Liver (tissue), 9 donors: ENCODE data around the gene TMEM120B. TPM values are rescaled to one million over a fixed set of nuclear protein-coding genes. Genes with fewer than 3 reads are reported as not detected.
"Not testable (repeated sequence)": the region's sequence is repeated elsewhere in the genome, so short reads cannot be mapped to it uniquely, and the experiment has no call there.

ENCODE experiments used
- DNase-seq: peaks from one replicate; pipeline ENCODE4 v3.0.0-alpha.2; 2017; ENCODE audit warnings: low spot score
- H3K27ac ChIP-seq, 2 donors: one replicate each; pipeline ENCODE4 v1.7.0; 2013; ENCODE audit warnings: inconsistent platforms in 2 of 2, low read length in 2 of 2, control low read depth in 1 of 2, low read depth in 1 of 2, mild to moderate bottlenecking in 1 of 2
- H3K27me3 ChIP-seq, 4 donors: one replicate each; pipeline versions ENCODE4 v1.6.1 to v1.7.0; 2013; ENCODE audit warnings: low read length in 3 of 4, inconsistent platforms in 1 of 4, mild to moderate bottlenecking in 1 of 4, moderate library complexity in 1 of 4; ENCODE audit not compliant: control insufficient read depth in 4 of 4, insufficient read depth in 4 of 4
- H3K36me3 ChIP-seq, 4 donors: one replicate each; pipeline versions ENCODE4 v1.6.1 to v1.7.0; 2013; ENCODE audit warnings: low read length in 3 of 4, mild to moderate bottlenecking in 3 of 4, low read depth in 1 of 4, moderate library complexity in 1 of 4; ENCODE audit not compliant: control insufficient read depth in 4 of 4, insufficient read depth in 3 of 4
- H3K4me1 ChIP-seq, 4 donors: one replicate each; pipeline versions ENCODE4 v1.6.1 to v1.7.0; 2013; ENCODE audit warnings: low read length in 3 of 4, mild to moderate bottlenecking in 3 of 4, moderate library complexity in 1 of 4; ENCODE audit not compliant: control insufficient read depth in 4 of 4, insufficient read depth in 4 of 4
- H3K4me3 ChIP-seq, 3 donors: one replicate each; pipeline versions ENCODE4 v1.6.1 to v1.7.0; 2013; ENCODE audit warnings: low read length in 3 of 3, control low read depth in 1 of 3, low read depth in 1 of 3, mild to moderate bottlenecking in 1 of 3
- H3K9ac ChIP-seq, 2 donors: one replicate each; pipeline ENCODE4 v1.7.0; 2013; ENCODE audit warnings: low read length in 2 of 2, mild to moderate bottlenecking in 2 of 2, moderate library complexity in 2 of 2, control low read depth in 1 of 2, low read depth in 1 of 2
- H3K9me3 ChIP-seq, 4 donors: one replicate each; pipeline versions ENCODE4 v1.6.1 to v1.7.0; 2013; ENCODE audit warnings: low read length in 3 of 4; ENCODE audit not compliant: control insufficient read depth in 4 of 4
- EGR1 ChIP-seq, 2 donors: IDR thresholded peaks; 2 replicates each; pipeline ENCODE4 v1.6.1; 2016 to 2018; ENCODE audit warnings: antibody characterized with exemption in 2 of 2, low read depth in 2 of 2
- FOXA1 ChIP-seq: IDR thresholded peaks from 2 replicates; pipeline ENCODE4 v1.6.1; 2016; ENCODE audit warnings: antibody characterized with exemption
- FOXA2 ChIP-seq: IDR thresholded peaks from 2 replicates; pipeline ENCODE4 v1.6.1; 2016; ENCODE audit warnings: antibody characterized with exemption
- GABPA ChIP-seq, 2 donors: IDR thresholded peaks in 1 of 2; conservative IDR thresholded peaks in 1 of 2; 2 replicates each; pipeline ENCODE4 v1.6.1; 2016; ENCODE audit warnings: antibody characterized with exemption in 2 of 2, mild to moderate bottlenecking in 1 of 2, moderate library complexity in 1 of 2
- HNF4A ChIP-seq, 2 donors: conservative IDR thresholded peaks; 2 replicates each; pipeline ENCODE4 v1.6.1; 2016; ENCODE audit warnings: antibody characterized with exemption in 2 of 2, mild to moderate bottlenecking in 2 of 2
- HNF4G ChIP-seq: IDR thresholded peaks from 2 replicates; pipeline ENCODE4 v1.6.1; 2016; ENCODE audit warnings: antibody characterized with exemption
- JUND ChIP-seq, 2 donors: IDR thresholded peaks; 2 replicates each; pipeline ENCODE4 v1.6.1; 2016; ENCODE audit warnings: antibody characterized with exemption in 2 of 2
- NR2F2 ChIP-seq: IDR thresholded peaks from 2 replicates; pipeline ENCODE4 v1.6.1; 2016; ENCODE audit warnings: antibody characterized with exemption
- RAD21 ChIP-seq, 2 donors: IDR thresholded peaks; 2 replicates each; pipeline ENCODE4 v1.6.1; 2016; ENCODE audit warnings: antibody characterized with exemption in 2 of 2, mild to moderate bottlenecking in 2 of 2
- RXRA ChIP-seq, 2 donors: IDR thresholded peaks; 2 replicates each; pipeline ENCODE4 v1.6.1; 2017 to 2018; ENCODE audit warnings: antibody characterized with exemption in 2 of 2, mild to moderate bottlenecking in 1 of 2
- SP1 ChIP-seq: IDR thresholded peaks from 2 replicates; pipeline ENCODE4 v1.6.1; 2018; ENCODE audit warnings: antibody characterized with exemption, mild to moderate bottlenecking
- TAF1 ChIP-seq: conservative IDR thresholded peaks from 2 replicates; pipeline ENCODE4 v1.6.1; 2016; ENCODE audit warnings: antibody characterized with exemption, mild to moderate bottlenecking
- YY1 ChIP-seq: IDR thresholded peaks from 2 replicates; pipeline ENCODE4 v1.6.1; 2016; ENCODE audit warnings: antibody characterized with exemption, mild to moderate bottlenecking
- WGBS: extraction: QIAGEN DNeasy Blood & Tissue Kit; methylation state at CpG from one replicate; pipeline ENCODE4 v1.1.7; 2013; 5-methylcytosine and 5-hydroxymethylcytosine counted together
- polyA plus RNA-seq, 2 donors: library from polyadenylated mRNA; stranded (reverse) in 1 of 2; unstranded in 1 of 2; fragments of 200-250 nt in 1 of 2; fragments of >200 nt in 1 of 2; fragmentation: Nextera tagmentation in 1 of 2; extraction: Ambion mirVana in 1 of 2; gene quantifications; one replicate each; pipeline versions ENCODE4 v1.2.1 to v1.2.3, GENCODE V29; 2013 to 2015
- total RNA-seq, 2 donors: library from RNA; depleted of rRNA; stranded (reverse); fragments of >200 nt; gene quantifications; one replicate each; pipeline ENCODE4 v1.2.3, GENCODE V29; 2014
- TF ChIP-seq, protein P1 (sequence below): IDR thresholded peaks from 2 replicates; pipeline ENCODE4 v1.6.1; 2016; ENCODE audit warnings: antibody characterized with exemption
- TF ChIP-seq, protein P2 (sequence below): IDR thresholded peaks from 2 replicates; pipeline ENCODE4 v1.6.1; 2016; ENCODE audit warnings: antibody characterized with exemption
- TF ChIP-seq, protein P3 (sequence below): fragments of 150-350 bp; IDR thresholded peaks from 2 replicates; pipeline ENCODE4 v1.5.1; 2017; ENCODE audit warnings: improper control_type of control experiment, low read depth, low read length; ENCODE audit not compliant: missing input control
- TF ChIP-seq, protein P4 (sequence below): IDR thresholded peaks from 2 replicates; pipeline ENCODE4 v1.6.1; 2016; ENCODE audit warnings: antibody characterized with exemption, mild to moderate bottlenecking
- TF ChIP-seq, protein P5 (sequence below): IDR thresholded peaks from 2 replicates; pipeline ENCODE4 v1.6.1; 2016; ENCODE audit warnings: antibody characterized with exemption
- donor health status: healthy.
- donor health status: healthy.
- donor health status: healthy.
- donor health status: healthy.
- donor health status: healthy.

The TMEM120B gene
- total and polyA plus RNA-seq, 4 donors, result 1.6 to 9.2 (median 3.4) TPM

DNA sequence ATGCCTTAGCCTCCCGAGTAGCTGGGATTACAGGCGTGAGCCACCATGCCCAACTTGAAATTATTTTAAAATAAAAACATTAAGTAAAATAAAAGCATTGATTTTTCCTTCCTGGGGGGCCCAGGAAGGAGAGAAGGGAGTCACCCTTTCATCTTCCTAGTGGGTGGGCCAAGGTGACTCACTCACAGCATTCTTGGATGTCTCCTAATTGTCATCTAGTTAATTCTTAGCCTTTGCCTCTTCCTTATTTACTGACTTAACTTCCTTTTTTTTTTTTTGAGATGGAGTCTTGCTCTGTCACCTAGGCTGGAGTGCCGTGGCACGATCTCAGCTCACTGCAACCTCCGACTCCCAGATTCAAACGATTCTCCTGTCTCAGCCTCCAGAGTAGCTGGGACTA is 29.2 kb downstream of the TMEM120B start:
- H3K36me3 ChIP-seq, result peaks cover 0 to 2% (median 0%) of the 10 kb centered on the region in 4 donors
- H3K27ac ChIP-seq, result no peak overlapping the region
- 93% methylated on average over 6 of the region's 6 CpGs for WGBS
- no peak overlapping the region for H3K4me3 ChIP-seq
- H3K27me3 ChIP-seq, result no peaks in the 10 kb centered on the region
- no peak overlapping the region for H3K9ac ChIP-seq
- H3K9me3 ChIP-seq, result no peaks in the 10 kb centered on the region
- TF ChIP-seq HNF4A (conservative IDR thresholded peaks at IDR 0.05) (no peak), FOXA2 (no peak), EGR1 (IDR thresholded peaks at IDR 0.05; ENCODE audit: low read depth in 2 of 2) (no peak), RXRA (IDR thresholded peaks at IDR 0.05) (no peak), FOXA1 (no peak), HNF4G (no peak), YY1 (no peak), GABPA (IDR thresholded peaks at IDR 0.05 in 1 of 2, conservative IDR thresholded peaks at IDR 0.05 in 1 of 2) (no peak), RAD21 (IDR thresholded peaks at IDR 0.05) (no peak), NR2F2 (no peak), JUND (IDR thresholded peaks at IDR 0.05) (no peak), TAF1 (no peak), SP1 (no peak)
- TF ChIP-seq, protein P1, sequence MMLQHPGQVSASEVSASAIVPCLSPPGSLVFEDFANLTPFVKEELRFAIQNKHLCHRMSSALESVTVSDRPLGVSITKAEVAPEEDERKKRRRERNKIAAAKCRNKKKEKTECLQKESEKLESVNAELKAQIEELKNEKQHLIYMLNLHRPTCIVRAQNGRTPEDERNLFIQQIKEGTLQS, result no peak
- TF ChIP-seq, protein P2, sequence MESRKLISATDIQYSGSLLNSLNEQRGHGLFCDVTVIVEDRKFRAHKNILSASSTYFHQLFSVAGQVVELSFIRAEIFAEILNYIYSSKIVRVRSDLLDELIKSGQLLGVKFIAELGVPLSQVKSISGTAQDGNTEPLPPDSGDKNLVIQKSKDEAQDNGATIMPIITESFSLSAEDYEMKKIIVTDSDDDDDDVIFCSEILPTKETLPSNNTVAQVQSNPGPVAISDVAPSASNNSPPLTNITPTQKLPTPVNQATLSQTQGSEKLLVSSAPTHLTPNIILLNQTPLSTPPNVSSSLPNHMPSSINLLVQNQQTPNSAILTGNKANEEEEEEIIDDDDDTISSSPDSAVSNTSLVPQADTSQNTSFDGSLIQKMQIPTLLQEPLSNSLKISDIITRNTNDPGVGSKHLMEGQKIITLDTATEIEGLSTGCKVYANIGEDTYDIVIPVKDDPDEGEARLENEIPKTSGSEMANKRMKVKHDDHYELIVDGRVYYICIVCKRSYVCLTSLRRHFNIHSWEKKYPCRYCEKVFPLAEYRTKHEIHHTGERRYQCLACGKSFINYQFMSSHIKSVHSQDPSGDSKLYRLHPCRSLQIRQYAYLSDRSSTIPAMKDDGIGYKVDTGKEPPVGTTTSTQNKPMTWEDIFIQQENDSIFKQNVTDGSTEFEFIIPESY, result no peak
- TF ChIP-seq, protein P3, sequence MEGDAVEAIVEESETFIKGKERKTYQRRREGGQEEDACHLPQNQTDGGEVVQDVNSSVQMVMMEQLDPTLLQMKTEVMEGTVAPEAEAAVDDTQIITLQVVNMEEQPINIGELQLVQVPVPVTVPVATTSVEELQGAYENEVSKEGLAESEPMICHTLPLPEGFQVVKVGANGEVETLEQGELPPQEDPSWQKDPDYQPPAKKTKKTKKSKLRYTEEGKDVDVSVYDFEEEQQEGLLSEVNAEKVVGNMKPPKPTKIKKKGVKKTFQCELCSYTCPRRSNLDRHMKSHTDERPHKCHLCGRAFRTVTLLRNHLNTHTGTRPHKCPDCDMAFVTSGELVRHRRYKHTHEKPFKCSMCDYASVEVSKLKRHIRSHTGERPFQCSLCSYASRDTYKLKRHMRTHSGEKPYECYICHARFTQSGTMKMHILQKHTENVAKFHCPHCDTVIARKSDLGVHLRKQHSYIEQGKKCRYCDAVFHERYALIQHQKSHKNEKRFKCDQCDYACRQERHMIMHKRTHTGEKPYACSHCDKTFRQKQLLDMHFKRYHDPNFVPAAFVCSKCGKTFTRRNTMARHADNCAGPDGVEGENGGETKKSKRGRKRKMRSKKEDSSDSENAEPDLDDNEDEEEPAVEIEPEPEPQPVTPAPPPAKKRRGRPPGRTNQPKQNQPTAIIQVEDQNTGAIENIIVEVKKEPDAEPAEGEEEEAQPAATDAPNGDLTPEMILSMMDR, result no peak
- TF ChIP-seq, protein P4, sequence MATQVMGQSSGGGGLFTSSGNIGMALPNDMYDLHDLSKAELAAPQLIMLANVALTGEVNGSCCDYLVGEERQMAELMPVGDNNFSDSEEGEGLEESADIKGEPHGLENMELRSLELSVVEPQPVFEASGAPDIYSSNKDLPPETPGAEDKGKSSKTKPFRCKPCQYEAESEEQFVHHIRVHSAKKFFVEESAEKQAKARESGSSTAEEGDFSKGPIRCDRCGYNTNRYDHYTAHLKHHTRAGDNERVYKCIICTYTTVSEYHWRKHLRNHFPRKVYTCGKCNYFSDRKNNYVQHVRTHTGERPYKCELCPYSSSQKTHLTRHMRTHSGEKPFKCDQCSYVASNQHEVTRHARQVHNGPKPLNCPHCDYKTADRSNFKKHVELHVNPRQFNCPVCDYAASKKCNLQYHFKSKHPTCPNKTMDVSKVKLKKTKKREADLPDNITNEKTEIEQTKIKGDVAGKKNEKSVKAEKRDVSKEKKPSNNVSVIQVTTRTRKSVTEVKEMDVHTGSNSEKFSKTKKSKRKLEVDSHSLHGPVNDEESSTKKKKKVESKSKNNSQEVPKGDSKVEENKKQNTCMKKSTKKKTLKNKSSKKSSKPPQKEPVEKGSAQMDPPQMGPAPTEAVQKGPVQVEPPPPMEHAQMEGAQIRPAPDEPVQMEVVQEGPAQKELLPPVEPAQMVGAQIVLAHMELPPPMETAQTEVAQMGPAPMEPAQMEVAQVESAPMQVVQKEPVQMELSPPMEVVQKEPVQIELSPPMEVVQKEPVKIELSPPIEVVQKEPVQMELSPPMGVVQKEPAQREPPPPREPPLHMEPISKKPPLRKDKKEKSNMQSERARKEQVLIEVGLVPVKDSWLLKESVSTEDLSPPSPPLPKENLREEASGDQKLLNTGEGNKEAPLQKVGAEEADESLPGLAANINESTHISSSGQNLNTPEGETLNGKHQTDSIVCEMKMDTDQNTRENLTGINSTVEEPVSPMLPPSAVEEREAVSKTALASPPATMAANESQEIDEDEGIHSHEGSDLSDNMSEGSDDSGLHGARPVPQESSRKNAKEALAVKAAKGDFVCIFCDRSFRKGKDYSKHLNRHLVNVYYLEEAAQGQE, result no peak
- TF ChIP-seq, protein P5, sequence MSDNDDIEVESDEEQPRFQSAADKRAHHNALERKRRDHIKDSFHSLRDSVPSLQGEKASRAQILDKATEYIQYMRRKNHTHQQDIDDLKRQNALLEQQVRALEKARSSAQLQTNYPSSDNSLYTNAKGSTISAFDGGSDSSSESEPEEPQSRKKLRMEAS, result no peak
- no peaks in the 10 kb centered on the region for H3K4me1 ChIP-seq
- no peak for DNase-seq

DNA sequence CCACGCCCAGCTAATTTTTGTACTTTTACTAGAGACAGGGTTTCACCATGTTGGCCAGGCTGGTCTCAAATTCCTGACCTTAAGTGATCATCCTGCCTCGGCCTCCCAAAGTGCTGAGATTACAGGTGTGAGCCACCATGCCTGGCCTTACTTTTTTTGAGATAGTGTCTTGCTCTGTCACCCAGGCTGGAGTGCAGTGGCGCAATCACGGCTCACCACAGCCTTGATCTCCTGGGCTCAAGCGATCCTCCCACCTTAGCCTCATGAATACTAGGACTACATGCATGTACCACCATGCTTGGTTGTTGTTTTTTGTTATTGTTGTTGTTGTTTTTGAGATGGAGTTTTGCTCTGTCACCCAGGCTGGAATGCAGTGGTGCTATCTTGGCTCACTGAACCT is 33.0 kb downstream of the TMEM120B start:
- DNase-seq, H3K27ac ChIP-seq, H3K4me1 ChIP-seq, H3K27me3 ChIP-seq, H3K4me3 ChIP-seq, H3K36me3 ChIP-seq, H3K9ac ChIP-seq, H3K9me3 ChIP-seq: not testable (repeated sequence)
- 97% methylated on average over 5 of the region's 5 CpGs for WGBS
